ENCODE measurements around the gene CYB5A.

DNA sequence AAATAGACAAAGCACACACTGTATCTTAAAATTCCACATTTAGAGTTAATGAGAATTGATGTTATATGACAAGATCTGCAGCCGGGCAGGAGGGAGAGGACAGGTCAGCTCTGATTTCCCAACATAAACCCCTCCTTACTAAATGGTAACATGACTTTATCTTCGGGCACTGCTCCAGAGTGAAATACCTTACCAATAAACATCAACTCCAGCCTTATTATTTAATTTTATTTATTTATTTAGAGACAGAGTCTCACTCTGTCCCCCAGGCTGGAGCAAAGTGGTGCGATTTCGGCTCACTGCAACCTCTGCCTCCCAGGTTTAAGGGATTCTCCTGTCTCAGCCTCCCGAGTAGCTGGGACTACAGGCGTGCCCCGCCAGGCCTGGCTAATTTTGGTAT is 1.7 kb downstream of the CYB5A start:
- TF ChIP-seq, protein P1, sequence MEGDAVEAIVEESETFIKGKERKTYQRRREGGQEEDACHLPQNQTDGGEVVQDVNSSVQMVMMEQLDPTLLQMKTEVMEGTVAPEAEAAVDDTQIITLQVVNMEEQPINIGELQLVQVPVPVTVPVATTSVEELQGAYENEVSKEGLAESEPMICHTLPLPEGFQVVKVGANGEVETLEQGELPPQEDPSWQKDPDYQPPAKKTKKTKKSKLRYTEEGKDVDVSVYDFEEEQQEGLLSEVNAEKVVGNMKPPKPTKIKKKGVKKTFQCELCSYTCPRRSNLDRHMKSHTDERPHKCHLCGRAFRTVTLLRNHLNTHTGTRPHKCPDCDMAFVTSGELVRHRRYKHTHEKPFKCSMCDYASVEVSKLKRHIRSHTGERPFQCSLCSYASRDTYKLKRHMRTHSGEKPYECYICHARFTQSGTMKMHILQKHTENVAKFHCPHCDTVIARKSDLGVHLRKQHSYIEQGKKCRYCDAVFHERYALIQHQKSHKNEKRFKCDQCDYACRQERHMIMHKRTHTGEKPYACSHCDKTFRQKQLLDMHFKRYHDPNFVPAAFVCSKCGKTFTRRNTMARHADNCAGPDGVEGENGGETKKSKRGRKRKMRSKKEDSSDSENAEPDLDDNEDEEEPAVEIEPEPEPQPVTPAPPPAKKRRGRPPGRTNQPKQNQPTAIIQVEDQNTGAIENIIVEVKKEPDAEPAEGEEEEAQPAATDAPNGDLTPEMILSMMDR (IDR thresholded peaks at IDR 0.05) = no peak
- TF ChIP-seq POLR2A (IDR thresholded peaks at IDR 0.05) (no peak), EP300 (IDR thresholded peaks at IDR 0.05) (no peak)
